NCI-H2107 treated with DMSO at 0.1 percent for 48 hours (cell line): ENCODE measurements around the gene GABRR2.
"Not testable (repeated sequence)": the region's sequence is repeated elsewhere in the genome, so short reads cannot be mapped to it uniquely, and the experiment has no call there.

Experiments used
- DNase-seq: peaks from one replicate; lab custom pipeline; 2025; ENCODE audit not compliant: unreplicated experiment; lab: John Stamatoyannopoulos, UW

GABRR2 gene

DNA sequence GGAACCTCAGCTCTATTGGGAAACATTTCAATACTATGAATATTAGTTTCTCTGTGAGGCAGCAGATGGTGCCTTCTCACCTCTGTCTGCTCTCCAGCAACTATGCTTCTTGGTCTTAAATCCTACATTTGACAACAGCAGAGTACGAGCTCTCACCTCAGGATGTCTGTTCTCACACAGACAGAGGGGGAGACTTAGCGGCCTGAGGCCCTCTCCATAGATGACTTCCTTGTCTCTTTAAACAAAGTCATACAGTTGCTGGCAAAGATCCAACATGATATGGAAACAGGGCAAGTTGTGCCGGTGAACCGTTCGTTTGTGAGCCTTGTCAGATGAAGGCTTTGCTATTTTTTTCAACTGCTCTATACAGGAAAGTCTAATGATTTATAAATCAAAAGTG lies 54.3 kb downstream of the GABRR2 start:
- DNase-seq: peak; percentile 6

DNA sequence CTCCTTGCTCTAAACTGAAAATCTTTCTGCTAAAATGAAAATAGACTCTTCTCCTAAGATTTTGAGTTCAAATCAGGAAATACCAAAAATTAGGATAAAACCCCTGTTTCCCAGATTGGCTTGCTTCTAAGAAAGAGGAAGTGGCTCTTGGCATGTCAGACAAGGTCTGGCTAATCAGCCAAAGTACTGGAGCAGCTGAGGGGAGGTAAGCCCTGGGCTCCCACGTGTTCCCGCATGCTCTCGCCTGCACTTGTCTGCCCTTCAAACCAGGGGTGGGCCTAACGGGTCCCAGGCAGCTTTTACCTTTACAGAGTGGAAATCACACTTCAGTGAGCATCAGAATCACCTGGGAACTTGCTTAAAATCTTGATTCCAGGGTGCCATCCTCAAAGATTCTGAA lies 54.8 kb downstream of the GABRR2 start:
- no peak for DNase-seq

DNA sequence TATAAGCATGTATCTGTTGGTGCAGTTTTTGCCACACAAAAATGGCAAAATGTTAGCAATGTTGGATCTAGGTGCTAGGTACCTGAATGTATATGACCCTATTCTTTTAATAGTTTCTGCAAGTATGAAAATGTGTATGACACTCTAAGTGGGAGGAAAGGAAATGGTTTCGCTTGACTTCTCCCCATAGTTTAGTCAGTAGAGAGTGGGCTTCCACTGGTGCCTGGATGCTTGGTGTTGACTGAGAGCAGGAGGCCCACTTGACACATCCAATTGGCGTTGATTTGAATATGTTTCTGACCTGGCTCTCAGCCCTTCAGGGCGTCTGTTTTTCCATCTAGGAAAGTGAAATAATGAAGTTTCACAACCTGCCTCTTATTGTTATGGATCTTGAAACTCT lies 56.2 kb downstream of the GABRR2 start:
- DNase-seq: no peak

DNA sequence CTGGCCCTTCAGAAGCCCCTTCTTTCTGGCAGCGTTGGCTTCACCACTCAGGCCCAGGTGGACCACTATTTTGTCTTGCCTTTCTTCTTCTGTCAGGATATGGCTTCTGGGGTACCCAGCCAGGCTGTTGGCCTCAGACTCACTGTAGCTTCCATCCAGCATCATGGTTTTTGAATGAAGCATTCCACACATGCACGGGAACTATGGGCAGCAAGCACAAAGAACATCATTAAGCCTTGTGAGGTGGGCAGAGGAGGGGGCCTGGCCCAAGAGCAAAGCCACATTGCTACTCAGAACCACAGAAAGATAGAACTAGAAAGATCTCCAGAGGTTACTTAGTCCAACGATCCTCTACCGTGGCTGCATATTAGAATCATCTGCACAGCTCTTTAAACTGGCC lies 57.3 kb downstream of the GABRR2 start:
- no peak for DNase-seq

DNA sequence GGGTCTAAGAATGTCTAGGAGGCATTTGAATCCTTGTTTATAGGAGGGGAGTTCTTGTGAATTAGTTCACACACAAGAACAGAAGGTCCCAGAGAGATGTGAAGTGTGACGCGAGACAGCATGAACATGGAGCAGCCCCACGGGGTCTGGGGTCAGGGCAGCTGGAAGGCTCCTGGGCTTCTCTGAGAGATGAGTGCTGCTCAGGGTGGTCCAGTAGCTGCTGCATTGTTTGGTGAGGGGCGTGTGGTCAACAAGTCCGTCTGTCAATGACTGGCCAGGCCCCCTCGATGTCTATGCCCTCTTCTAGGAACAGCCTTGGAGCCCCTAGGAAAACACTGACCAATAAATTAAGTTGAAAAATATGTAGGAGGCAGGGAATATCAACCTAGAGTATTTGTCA lies 57.8 kb downstream of the GABRR2 start:
- DNase-seq: no peak

DNA sequence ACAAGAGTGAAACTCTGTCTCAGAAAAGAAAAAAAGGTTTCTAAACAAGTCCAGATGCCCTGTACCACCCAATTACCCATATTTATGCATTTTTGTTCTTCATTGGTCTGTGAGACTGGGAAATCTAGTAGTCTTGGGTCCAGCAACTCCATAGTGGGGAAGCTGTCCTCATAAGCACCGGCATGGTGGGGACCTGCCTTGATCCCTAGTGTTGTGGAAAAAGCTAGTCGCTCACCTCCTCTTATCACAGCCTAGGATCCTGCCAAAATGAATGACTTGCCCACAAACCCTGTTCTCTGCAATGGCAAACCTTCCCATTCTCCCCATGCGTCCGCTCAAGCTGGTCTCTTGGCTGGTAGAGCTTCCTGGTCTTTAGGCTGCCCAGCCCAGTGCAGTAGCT lies 59.7 kb downstream of the GABRR2 start:
- no peak for DNase-seq

DNA sequence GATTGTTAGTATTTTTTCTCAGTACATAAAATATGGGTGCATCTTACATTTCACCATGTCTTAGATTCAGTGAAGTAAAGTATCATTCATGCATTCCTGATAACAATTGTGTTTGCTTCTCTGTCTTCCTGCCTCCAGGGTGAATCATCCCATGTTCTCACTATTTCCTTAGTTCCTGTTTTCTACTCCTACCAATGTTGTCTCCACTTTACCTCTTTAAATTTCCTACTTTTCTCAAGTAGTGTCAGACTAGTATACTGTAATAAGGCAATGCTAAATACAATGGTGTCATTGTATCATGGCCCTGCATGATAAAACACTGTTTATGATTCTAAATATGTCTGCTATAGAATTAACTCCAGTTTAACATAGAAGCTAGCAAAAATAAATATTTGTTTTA lies 60.5 kb downstream of the GABRR2 start:
- no peak for DNase-seq

DNA sequence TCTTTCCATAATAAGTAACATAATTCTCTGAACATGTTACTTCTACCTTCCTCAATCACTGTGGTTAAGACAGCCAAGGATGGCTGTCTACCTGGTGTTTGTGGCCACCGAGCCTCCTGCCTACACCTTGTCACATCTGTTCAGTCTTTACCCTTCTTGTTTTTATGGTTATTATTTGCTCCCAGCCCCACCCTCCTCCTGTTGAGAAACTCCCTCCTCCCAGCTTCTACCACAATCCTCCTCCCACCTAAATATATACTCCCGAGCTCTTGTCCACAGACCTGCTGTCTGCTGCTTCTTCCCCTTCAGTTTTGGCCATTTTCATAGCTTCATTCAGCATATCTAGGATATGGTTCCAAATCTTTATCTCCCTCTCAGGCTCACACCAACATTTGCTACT lies 62.2 kb downstream of the GABRR2 start:
- no peak for DNase-seq

DNA sequence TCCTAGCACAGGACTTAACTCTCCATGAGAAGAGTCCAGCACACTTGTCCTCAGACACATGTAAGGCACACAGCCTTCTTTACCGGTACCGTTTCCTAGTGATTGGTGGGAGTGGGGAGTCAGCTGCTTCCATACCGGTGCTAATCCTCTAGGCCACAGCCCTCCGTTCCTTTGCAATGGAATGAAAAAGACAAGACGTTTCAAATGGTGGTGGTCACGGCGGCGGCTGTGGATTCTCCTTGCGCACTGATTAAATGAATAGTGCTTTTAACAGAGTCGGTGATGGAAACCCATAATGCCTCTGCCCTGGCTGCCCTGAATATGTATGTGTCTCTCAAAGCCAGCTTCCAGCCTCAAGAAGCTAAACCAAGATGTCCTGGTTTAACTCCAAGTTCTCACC lies 63.1 kb downstream of the GABRR2 start:
- no peak for DNase-seq

DNA sequence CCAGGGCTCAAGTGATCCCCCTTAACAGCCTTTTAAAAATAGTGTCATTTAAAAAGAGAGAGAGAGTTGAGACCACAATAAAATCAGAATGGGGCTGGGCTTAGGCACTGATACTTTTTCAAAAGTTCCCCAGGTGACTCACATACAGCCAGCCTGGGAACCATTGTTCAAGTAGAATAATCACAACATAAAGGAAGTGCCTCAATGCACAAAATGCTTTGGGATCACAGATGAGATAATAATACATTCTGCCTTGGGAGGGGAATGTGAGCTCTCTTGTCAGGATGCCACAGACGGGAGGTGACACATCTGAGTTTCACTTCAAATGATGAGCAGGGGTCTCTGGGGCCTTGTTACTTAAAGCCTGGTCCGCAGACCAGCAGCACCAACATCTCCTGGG lies 63.9 kb downstream of the GABRR2 start:
- DNase-seq: no peak

DNA sequence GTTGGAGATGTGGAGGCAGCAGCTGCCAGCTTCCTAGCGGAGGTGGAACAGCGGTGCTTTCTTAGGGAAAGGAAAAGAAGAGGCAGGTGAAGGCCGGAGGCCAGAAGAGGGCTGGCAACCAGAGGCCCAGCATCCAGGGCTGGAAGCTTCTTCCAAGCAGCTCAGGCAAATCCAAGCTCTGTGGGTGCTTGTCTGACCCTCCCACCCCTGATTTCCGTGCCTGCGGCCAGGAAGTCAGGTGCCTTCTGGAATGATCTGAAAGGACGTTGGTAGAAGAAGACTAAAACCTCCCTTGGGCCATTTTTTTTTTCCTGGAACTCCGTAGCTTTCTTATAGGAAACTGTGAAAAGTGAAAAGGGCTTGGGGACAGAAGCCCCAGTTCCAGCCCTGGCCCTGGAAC lies 64.9 kb downstream of the GABRR2 start:
- no peak for DNase-seq

DNA sequence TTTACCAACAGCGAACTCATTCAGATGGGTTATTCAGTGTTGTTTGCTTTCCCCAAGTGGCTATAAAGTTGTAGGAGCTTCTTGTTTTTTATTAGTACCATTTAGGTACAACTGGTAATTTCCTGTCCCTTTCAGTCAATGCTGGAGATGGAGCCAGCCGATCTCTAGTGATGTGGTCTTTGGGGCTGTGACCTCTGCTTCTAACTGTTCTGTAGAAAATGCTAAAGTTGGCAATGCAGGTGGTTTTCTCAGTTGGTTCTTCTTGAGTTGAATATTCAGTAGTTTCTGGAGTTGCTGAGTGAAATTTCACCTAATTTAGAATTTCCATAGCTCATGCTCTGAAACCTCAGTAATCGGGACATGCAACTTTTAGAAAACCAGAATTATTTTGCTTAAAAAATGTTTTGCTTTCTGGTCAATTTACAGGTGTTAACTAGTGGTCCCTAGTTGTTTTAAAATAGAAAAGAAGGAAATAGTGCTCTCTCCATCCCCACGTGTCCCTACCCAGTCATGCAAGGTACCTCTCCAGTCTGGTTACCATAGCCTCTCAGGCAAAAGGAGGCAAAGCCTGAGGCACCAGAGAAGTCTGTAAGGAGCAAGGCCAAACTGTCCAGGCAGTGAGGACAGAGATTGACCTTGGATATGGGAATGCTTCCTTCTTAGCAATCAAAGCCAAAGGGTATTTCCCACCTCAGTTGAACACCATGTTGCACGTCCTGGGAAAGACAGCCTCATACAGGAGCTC lies 70.7 kb downstream of the GABRR2 start:
- DNase-seq: no peak

DNA sequence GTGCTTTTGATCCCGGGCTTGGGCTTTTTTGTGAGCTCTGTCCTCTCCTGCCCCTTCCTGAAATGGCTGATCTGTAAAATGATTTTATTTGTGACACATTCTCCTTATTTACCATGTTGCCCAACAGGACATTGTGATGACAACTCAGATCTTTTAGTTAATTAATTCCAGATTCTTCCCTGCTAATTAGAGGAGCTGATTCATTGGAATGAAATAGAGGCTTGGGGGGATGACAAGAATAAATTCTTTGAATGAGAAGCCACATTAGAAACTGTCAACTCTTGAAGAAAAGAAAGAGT lies 71.8 kb downstream of the GABRR2 start:
- no peak for DNase-seq

DNA sequence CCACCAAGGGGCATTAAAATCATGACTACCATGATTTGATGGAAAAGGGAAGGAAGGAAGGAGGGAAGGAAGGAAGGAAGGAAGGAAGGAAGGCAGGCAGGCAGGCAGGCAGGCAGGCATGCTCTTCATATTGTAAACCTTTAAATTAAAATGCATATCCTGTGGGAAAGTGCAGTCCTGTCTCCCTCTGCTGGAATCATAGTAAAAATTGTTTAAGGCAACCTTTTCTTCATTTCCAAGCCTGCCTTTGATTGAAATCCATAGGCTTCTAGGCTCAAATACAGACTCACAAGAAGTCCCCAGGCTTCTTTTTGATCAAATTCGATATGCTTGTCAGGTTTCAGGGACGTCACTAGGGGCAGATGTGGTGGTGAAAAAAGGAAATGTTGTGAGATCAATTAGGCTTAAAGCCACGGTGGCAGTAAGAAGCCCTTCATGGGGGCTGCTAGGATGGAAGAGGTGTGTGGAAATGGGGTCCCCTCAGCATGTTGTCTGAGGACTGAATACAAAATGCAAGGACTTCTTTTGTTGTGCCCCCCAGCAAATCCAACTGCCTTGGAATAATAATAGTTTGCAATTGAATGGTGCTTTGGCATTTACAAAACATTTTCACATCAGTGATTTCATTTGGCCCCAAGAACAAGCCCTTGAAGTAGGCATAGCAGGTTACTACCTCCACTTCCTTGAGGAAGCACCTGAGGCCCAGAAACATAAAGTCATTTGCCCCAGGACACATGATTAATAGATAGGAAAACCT lies 72.3 kb downstream of the GABRR2 start:
- peak; percentile 78 for DNase-seq

DNA sequence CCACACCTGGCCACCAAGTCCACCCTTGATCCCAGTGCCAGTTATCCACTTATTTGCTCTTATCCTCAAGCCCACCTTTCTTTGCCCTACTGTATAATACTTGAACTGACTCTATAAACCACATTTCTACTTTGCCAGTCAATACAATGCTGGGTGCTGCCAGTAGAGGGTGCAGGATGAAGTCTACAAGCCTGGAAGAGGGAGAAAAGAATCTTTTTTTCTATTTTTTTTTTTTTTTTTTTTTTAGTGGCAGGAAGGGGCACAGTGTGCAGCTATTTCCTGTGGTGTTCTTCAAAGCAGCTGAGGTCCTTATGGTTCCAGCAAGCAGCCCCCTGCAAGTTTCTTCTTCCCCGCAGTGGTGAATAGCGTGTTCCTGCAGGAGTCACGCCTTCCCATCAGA lies 75.8 kb downstream of the GABRR2 start:
- DNase-seq: no peak

DNA sequence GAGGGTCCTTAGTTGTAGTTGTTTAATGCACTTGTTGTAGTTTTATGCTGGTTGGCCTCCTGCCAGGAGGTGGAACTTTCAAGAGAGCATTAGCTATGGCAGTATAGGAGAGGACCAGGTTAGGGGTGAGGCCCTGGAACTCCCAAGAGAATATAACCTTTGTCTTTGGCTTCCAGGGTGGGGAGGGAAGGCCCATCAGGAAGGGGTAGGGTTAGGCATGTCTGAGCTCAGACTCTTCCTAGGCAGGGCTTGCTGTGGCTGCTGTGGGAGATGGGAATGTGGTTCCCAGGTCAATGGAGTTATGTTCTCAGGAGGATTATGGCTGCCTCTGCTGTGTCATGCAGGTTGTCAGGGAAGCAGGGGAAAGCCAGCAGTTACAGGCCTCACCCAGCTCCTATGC lies 77.9 kb downstream of the GABRR2 start:
- DNase-seq: no peak

DNA sequence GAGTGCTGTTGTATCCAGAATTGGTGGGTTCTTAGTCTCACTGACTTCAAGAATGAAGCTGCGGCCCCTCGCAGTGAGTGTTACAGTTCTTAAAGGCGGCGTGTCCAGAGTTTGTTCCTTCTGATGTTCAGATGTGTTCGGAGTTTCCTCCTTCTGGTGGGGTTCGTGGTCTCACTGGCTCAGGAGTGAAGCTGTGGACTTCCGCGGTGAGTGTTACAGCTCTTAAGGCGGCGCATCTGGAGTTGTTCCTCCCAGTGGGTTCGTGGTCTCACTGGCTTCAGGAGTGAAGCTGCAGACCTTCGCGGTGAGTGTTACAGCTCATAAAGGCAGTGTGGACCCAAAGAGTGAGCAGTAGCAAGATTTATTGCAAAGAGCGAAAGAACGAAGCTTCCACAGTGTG lies 81.5 kb downstream of the GABRR2 start:
- DNase-seq: not testable (repeated sequence)

DNA sequence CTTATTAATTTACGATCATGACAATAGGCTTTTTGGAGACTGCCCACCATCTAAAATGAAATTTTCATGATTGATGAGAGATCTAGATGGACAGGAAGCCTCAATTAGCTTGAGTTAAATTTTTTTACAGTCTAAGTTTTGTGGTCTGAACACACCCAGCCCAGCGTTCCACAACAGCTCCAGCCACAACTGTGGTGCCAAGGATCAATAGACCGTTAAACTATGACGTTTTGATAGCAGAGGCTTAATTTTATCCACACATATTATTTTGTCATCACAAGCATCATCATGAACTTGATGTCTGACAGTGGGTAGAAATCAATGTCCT lies 92.4 kb downstream of the GABRR2 start:
- DNase-seq: no peak

DNA sequence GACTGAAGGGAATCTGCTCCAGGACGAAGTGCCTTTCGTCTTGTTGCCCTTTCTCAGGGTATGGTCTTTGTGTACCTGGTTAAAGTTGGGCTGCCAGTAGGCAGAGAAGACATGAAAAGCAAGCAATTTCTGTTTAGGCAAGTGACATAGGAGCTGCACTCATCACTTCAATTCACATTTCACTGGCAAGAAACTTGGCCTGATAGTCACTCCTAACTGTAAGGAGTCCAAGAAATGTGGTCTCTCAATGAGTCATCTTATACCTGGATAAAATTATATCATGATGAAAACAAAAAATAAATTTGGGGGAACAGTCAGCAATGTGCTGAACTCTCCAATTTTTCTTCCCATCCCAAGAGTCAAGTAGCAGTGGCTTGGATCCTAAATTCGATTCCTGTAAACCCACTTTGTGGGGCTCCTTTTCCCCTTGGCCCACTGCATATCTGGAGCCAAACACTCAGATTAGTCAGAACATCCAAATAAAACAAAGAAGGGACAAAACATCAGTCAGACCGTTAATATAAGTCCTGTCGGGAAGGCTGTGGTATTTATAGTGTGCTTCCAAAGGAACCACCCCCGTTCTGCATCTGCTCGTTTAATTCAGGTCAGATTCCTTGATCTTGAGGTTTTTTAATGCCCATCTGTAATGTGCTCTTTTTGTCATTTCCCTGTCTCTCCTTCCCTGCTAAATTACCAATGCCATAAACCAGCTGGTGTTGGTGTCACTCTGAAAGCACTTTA lies 93.0 kb downstream of the GABRR2 start:
- DNase-seq: no peak

DNA sequence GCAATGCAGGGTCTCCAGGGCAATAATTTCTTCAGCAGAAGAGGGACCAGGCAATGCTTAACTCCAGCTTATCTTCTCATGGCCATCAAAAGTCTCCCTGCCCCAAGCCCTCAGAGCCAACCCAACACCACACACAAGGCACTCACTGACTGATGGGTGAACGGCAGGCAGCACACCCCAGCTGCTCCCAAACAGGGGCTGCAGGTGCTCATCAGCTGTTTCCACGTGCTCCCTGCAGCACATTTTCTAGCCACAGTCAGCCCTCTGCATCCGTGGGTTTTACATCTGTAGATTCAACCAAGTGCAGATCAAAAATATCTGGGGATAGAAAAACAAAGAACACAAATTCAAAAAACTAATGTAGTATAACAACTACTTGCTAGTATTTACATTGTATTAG lies 94.0 kb downstream of the GABRR2 start:
- no peak for DNase-seq

DNA sequence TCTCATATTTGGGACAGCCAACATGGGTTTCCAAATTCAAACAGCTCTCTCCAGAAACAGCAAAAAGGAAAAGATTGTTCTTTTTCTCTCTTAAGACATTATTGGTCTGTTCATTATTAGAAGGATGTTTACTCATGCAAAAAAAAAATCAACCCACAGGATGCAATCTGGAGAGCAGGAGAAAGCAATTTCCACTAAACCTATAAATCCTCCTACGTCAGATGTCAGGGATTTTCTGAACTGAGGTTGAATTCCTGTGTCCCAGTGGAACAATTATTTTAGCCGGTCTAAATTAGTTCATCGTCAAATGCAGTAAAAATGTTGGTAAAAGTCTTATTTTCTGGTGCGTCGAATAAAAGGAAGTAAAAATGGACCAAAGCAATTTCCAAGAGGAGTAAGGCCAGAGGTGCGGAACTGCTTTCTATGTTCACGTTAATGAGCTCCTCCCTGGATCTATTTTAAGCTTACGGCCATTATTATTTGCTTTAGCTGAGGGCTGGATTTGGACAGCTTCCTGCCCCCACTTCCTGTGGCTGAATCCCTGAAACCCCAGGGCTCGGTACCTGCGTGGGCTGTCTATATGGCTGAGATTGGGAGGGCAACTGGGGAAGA lies 97.7 kb downstream of the GABRR2 start, which contains the start of gene GABRR1:
Gene GABRR1 (minus strand): TSS at position 60 of the 612 bp plus-strand sequence. CDS start 36 bp downstream, at position 24.
- DNase-seq: no peak

DNA sequence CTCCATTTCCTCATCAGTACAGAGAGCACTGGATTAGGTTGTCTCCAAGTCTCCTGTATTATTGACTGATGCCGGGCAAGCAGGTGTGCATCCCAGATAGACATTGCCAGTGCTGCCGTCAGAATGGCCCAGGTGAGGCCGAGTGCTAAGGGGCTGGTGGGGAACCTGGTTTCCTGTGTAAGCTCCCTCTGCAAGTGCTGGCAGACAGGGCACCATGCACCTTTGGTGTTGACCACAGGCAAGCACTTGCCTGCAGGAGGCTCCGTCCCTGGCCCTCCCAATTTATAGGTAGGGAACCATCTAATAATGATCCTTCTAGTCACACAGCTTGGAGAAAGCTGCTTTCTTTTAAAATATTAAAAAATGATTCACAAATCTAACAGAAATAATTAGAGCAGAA lies 98.7 kb downstream of the GABRR2 start:
- no peak for DNase-seq
